IPS-18c (cell line): ENCODE measurements around the gene BLM.
"Not testable (repeated sequence)": the region's sequence is repeated elsewhere in the genome, so short reads cannot be mapped to it uniquely, and the experiment has no call there.

Experiments used
- H3K4me3 ChIP-seq: 2 replicates; pipeline ENCODE4 v1.7.0; 2013; ENCODE audit warnings: low read depth, mild to moderate bottlenecking, low read length, moderate library complexity; ENCODE audit not compliant: insufficient read depth
- H3K9me3 ChIP-seq: one replicate; pipeline ENCODE4 v1.6.1; 2013; ENCODE audit warnings: mild to moderate bottlenecking, low read length, moderate library complexity; ENCODE audit not compliant: control insufficient read depth, insufficient read depth

The BLM gene

GRCh38 chr15:90710436-90711027 is 6.6 kb upstream of the BLM start:
- H3K9me3 ChIP-seq, result no peaks in the 10 kb centered on the region
- H3K4me3 ChIP-seq, result no peak overlapping the region

GRCh38 chr15:90711418-90711824 is 5.7 kb upstream of the BLM start:
- H3K4me3 ChIP-seq, result no peak overlapping the region

DNA sequence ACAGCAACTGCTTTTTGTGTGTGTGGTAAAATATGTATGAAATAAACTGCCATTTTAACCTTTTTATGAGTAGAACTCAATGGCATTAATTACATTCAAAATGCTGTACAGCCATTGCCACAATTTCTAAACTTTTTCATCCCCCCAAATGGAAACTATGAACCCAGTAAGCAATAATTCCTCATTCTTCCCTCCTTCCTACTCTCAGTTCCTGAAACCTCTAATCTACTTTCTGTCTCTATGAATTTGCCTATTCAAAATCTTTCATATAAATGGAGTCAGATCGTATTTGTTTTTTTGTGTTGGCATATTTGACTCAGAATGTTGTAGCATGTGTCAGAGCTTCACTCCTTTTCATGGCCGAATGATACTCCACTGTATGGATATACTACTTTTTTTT is 5.3 kb upstream of the BLM start:
- H3K4me3 ChIP-seq, result no peak overlapping the region
- no peaks in the 10 kb centered on the region for H3K9me3 ChIP-seq

More at GRCh38 chr15:90711418-90711824, 5.7 kb upstream of the BLM start:
- H3K9me3 ChIP-seq, result no peaks in the 10 kb centered on the region

- Histone ChIP-seq H3K4me3 (no peak overlapping the region), H3K9me3 (no peaks in the 10 kb centered on the region)
Observed at GRCh38 chr15:90713081-90713480, 4.1 kb upstream of the BLM start.

- Histone ChIP-seq H3K4me3 (peak overlapping the region; percentile 60), H3K9me3 (no peaks in the 10 kb centered on the region)
Observed at GRCh38 chr15:90716317-90716975, 700 bp upstream of the BLM start.

- H3K4me3 ChIP-seq, result peak overlapping the region; percentile 93; the same call in 1 of the 2 replicates
Observed at GRCh38 chr15:90718232-90718631, 1.1 kb downstream of the BLM start.

DNA sequence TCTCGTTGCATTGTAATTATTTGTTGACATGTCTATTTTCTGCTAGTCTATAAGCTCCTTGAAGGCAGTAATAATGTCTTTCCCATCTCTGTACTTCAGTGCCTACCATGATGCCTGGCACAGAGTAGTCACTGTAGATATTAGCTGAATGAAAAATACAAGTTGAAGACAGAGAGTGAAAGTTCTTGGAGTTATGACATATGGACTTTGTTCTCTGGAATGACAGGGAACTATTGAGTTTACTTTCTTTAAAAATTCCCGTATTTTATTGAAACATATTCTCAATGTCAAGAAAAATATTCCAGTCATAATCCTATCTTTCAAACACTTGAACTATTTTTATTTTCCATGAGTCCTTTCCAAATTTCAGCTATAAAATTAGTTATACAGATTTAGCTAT is 3.0 kb downstream of the BLM start:
- Histone ChIP-seq H3K9me3 (no peaks in the 10 kb centered on the region), H3K4me3 (no peak overlapping the region)

More at GRCh38 chr15:90718232-90718631, 1.1 kb downstream of the BLM start:
- no peaks in the 10 kb centered on the region for H3K9me3 ChIP-seq

DNA sequence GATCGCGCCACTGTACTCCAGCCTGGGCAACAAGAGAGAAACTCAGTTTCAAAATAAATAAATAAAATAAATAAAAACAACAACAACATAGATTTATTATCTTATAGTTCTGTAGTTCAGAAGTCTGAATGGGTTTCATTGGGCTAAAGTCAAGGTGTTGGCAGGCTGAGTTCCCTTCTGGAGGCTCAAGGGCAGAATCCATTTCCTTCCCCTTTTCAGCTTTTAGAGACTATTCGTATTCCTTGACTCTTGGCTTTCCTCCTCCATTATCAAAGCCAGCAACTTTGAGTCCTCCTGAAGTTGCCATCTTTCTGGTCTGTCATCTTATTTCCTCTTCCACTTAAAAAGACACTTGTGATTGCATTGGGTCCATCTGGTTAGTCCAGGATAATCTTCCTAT is 12.1 kb downstream of the BLM start:
- Histone ChIP-seq H3K4me3 (no peak overlapping the region), H3K9me3 (no peaks in the 10 kb centered on the region)

- H3K4me3 ChIP-seq, result no peak overlapping the region
- no peaks in the 10 kb centered on the region for H3K9me3 ChIP-seq
Observed at GRCh38 chr15:90730290-90730689, 13.1 kb downstream of the BLM start.

GRCh38 chr15:90735923-90736322 is 18.8 kb downstream of the BLM start:
- Histone ChIP-seq H3K9me3 (no peaks in the 10 kb centered on the region), H3K4me3 (no peak overlapping the region)

- not testable (repeated sequence) for H3K9me3 ChIP-seq, H3K4me3 ChIP-seq
Observed at GRCh38 chr15:90740545-90740944, 23.4 kb downstream of the BLM start.

- Histone ChIP-seq H3K9me3 (no peaks in the 10 kb centered on the region), H3K4me3 (no peak overlapping the region)
Observed at GRCh38 chr15:90742087-90742486, 24.9 kb downstream of the BLM start.

DNA sequence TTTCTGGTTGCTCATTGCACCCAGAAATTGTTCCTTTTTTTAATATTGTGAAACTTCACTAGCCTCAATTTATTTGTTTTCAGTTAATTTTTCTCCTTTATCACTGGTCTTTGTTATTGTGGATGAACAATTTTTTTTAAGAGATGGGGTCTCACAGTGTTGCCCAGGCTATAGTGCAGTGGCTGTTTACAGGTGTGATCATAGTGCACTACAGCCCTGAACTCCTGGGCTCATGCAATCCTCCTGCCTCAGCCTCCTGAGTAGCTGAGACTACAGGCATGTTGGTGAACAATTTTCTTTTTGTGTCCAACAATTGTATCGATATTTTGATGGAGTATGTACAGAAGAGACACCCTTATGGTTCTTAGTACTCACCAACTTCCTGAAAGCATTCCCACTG is 26.3 kb downstream of the BLM start:
- no peaks in the 10 kb centered on the region for H3K9me3 ChIP-seq
- H3K4me3 ChIP-seq, result no peak overlapping the region

DNA sequence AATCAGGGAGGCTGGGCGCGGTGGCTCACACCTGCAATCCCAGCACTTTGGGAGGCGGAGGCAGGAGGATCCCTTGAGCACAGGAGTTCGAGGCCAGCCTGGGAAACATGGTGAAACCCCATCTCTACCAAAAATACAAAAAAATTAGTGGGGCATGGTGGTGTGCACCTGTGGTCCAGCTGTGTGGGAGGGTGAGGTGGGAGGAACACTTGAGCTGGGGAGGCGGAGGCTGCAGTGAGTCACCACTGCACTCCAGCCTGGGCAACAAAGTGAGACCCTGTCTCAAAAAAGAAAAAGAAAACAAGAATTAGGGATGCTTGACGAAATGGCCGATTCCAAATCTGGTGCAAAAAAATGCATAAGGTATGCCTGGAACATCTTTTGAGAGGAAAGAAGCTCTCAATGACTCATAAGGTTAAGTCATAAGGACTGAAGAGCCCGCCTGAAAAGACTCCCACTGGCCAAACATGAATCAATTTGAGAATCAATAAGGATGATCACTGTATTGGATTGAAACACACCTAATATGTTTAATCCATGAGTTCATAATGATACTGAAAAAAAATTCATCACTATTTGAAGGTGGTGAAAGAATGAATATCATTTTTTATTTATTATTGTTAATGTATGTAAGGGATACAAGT is 27.7 kb downstream of the BLM start:
- H3K4me3 ChIP-seq, result no peak overlapping the region
- no peaks in the 10 kb centered on the region for H3K9me3 ChIP-seq

GRCh38 chr15:90749754-90750153 is 32.6 kb downstream of the BLM start:
- H3K4me3 ChIP-seq, result no peak overlapping the region

DNA sequence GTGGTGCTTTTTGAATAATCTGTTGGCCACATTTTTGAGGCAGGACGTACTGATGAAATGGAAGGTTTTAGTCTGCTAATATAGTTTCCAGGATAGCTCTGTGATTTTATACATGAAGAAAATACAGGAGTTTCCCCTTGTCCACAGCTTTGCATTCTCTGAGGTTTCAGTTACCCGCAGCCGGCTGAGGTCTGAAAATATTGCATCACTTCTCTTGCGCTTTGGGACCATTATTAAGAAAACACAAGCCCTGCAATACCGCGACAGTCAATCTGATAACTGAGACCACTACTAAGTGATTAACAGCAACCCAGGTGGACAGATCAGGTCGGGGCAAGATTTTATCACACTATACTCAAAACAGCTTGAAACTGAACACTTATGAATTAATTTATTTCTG is 33.0 kb downstream of the BLM start:
- H3K4me3 ChIP-seq, result no peak overlapping the region
- H3K9me3 ChIP-seq, result no peaks in the 10 kb centered on the region

More at GRCh38 chr15:90749754-90750153, 32.6 kb downstream of the BLM start:
- no peaks in the 10 kb centered on the region for H3K9me3 ChIP-seq

- no peaks in the 10 kb centered on the region for H3K9me3 ChIP-seq
- H3K4me3 ChIP-seq, result no peak overlapping the region
Observed at GRCh38 chr15:90751300-90751825, 34.2 kb downstream of the BLM start.

GRCh38 chr15:90756916-90757315 is 39.8 kb downstream of the BLM start:
- H3K9me3 ChIP-seq, result no peaks in the 10 kb centered on the region
- no peak overlapping the region for H3K4me3 ChIP-seq
